Hematopoietic multipotent progenitor cell treated with erythropoietin and hydrocortisone succinate and interleukin-3 and kit ligand, for 4 days (in vitro differentiated cells): ENCODE data around the gene CELSR1.
"Not testable (repeated sequence)": the region's sequence is repeated elsewhere in the genome, so short reads cannot be mapped to it uniquely, and the experiment has no call there.

ENCODE experiments used
- DNase-seq: peaks from one replicate; pipeline ENCODE4 v3.0.0-alpha.2; 2015

Gene CELSR1

DNA sequence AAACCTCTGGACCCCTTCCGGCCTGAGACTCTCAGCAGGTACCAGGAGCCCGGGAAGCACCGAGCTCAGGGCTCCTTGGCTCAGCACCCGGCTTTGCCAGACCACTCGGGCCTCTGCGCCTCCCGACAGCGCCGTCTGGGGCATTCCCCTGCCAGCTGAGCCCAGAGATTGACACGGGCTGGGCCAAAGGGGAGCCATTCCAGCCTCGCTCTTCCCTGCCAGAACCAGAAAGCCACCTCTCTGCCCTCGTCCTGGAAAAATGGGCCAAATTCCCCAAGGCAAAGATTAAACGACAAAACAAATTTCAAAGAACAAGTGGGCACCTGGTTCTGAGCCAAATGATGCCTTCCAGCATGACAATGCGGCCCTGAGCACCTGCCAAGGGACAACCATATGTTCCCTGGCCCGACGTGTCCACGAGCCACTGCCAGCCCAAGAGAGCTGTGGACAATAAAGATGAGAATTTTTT, 59.3 kb downstream of the CELSR1 start:
- DNase-seq, result no peak

DNA sequence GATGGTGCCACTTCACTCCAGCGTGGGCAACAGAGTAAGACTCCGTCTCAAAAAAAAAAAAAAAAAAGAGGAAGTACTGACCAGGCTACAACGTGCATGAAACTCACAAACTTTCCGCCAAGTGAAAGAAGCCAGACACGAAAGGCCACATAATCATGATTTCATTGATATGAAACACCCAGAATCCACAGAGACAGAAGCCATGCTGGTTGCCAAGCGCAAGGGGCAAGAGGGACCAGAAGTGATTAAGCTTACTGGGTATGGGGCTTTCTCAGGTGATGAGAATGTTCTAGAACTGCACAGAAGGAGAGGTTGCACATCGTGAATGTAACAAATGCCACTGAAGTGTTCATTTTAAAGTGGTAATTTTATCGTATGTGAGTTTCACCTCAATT, 60.9 kb downstream of the CELSR1 start:
- DNase-seq, result peak; percentile 80

DNA sequence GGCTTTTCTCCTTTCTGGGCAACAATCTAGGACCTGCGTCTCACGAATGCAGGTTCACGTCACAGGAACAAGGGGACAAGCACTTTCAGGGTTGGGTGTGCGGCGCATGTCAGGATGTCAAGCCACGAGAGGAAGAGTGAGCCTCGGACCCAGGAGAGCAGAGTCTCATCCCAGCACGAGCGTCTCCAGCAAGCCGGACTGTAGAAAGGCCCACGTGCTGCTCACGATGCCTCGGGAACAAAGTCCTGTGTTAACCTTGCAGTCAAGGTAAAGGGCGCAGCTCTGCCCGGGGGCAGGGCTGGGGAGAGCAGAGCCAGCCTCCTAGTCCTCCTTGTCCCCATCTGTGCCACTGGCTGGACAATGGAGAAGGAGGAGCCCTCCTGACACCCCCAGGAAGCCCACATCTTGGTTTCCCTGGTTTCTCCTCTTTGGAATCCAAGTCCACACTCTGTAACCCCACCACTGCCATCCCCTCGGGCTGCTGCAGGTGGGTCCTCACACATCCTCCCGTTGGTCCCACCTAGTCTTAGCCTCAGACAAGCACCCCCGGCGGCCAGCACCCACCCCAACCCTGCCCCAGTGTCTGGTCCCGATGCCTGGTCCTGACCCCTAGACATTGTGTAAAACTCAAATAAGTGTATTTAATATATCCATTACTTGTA, 63.4 kb downstream of the CELSR1 start:
- DNase-seq, result no peak

DNA sequence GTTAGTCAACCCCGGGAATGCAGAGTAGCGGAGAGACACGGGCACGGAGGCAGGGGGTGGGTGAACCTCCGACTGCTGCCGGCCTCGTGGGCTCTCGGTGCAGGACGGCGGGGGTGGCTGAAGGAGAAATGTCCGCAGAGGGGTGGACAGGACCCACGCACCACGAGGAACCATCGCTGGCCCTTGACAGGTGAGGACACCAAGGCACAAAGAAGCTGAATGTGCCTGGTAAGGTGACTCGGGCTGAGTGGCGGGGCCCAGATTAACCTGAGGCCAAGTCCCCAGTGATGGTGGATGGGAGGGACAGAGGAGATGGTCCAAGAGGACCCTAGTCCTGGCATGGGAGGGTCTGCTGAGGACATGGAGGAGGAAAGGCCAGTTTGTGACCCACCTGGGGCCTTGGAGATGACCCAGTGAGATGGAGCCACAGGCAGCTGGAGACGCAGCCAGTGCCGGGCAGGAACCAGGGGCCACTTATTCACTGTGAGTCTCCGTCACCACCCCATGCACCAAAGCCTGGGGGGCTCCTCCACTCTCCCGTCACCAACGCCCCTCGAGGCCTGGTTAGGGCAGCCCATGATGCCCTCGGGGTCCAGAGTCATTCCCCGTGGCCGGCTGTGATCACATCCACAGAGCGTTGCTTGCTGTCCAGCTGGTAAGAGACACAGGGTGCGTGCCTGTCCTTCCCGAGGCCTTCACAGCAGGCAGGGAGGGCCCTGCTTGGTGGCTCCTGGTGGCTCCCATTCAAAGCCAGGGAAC, 64.2 kb downstream of the CELSR1 start:
- no peak for DNase-seq

DNA sequence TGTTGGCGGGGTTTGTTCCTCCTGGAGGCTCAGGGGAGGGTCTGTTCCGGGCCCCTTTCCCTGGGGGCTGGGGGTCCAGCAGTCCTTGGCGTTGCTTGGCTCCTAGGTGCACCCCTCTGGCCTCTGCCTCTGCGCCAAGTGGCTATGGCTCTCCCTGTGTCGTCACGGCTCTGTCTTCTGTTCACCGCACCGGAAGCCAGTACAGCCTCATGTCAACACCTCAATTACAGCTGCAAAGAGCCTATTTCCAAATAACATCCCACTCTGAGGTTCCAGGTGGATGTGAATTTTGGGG, 64.8 kb downstream of the CELSR1 start:
- no peak for DNase-seq

DNA sequence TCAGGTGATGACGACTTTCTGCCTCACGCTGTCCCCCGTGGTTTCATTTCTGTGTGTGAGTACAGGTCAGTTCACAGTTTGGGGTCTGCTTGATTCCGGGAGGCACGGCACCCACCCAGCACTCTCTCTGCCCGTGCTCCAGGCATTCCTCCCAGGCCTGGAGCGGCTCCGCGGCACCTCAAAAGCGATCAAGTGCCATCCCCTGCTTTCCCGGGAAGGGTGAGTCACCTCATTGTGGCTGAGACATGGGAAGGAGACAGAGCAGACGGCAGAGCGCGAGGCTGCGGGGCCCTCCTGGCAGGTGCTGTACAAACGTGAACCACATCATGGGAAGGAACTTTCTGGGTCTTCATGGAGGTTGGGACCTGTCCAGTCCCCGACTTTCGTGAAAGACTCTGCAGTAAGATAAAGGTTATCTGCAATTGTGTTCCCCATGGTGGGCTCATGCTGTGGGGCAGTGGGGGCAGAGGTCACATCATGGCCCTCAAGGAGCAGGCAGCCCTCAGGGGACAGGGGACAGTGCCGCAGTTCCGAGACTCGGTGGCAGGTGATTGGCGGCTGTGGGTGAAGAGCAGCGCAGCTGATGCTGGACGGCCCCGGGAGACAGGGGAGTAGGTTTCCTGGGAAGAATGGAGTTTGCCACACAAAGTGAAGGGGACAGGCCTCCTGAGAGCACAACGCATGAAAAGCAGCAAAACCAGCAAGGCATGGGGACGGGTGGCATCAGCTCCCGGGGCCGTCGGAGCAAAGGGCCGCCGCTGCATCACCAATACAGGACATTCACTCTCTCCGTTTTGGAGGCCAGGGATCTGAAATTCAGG, 65.3 kb downstream of the CELSR1 start:
- no peak for DNase-seq

DNA sequence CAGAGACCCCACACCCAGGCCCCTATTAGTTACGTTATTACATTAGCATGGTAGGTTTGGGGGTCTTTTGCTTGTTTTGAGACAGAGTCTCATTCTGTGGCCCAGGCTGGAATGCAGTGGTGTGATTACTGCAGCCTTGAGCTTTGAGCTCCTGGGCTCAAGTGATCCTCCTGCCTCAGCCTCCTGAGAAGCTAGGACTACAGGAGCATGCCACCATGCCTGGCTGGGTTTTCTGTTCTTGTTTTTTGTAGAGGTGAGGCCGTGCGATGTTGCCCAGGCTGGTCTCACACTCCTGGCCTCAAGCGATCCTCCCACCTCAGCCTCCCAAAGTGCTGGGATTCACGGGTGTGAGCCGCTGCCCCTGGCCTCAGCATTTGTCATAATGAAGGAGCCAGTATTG, 66.1 kb downstream of the CELSR1 start:
- not testable (repeated sequence) for DNase-seq

DNA sequence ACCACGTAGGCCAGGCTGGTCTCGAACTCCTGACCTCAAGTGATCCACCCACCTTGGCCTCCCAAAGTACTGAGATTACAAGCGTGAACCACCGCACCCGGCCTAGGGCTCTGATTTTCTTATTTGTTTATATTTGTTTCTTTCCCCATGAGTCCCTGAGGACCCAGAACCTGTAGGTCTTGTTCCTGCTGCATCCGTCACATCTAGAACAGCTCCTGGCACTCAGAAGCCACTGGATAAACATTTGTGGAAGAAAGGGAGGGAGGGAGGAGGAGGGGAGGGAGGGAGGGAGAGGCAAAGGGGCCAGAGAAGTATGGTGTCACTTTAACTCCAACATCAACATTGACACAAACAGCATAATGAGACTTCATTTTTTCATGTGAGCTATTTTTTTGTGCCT, 67.7 kb downstream of the CELSR1 start:
- DNase-seq, result no peak

DNA sequence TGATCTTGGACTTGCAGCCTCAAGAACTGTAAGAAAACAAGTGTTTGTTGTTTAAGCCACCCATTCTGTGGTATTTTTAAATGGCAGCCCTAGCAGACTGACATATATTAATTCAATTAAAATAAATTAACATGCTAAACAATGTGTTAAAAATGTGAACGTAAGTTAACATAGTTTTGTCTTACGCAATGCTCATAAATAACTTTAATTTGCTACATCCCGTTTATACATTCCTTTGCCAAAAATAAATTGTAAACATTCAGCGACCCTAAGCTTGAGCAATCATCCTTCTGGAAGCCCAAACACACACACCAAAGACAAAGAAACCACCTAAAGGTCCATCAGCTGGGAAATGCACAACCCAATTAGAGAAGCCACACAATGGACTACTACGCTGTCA, 70.4 kb downstream of the CELSR1 start:
- DNase-seq, result no peak

DNA sequence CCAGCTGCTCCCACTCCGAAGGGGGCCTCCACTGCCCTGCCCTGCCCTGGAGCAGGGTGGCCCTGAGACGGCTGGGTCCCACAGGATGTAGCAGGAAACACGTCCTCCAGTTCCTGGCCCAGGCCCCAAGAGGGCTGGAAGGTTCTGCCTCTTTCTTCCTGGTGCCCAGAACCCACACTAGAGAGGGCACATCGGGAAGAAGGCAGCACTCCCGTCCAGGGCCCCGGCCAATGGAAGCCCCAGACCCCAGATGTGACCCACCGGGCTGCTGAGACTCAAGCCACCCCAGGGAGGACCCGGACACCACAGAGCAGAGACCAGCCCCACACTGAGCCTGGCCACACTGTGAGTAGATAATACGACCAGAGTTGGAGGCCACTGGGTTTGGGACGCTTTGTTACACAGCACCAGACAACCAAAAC, 71.2 kb downstream of the CELSR1 start:
- no peak for DNase-seq

DNA sequence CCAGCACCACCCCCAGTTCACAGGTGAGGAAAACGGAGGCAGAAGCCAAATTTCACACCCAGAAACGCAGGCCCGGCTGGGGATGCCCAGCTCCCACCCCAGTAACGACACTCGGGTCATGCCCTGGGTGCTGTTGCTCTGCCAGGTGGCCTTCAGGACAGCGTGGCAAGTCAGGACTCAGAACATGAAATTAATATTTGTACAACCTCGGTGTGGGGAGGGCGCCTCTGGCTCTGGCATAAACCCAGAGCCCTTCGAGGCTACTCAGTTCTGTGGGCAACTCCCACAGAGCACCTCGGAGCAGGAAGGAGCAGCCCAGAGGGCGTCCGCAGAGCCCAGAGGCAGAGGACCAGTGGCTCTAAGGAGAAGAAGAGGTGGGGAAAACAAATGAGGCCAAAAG, 71.6 kb downstream of the CELSR1 start:
- DNase-seq, result no peak

DNA sequence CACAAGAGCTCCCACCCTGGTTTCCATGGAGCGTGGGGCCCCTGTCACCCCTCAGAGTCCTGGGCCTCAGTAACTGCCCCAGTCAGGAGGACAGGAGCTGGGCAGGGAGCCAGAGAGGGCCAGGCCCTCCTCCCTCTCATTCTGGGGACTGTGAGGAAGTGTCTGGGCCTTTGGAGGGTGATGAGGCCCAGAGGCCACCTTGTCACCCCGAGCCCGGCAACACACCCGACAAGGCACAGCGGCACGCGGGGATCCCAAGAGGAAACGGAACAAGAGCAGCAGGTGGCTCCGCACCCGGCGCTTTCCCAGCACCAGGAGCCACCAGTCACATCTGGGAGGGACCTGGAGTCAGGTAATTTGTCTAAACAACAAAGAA, 72.1 kb downstream of the CELSR1 start:
- DNase-seq, result no peak

DNA sequence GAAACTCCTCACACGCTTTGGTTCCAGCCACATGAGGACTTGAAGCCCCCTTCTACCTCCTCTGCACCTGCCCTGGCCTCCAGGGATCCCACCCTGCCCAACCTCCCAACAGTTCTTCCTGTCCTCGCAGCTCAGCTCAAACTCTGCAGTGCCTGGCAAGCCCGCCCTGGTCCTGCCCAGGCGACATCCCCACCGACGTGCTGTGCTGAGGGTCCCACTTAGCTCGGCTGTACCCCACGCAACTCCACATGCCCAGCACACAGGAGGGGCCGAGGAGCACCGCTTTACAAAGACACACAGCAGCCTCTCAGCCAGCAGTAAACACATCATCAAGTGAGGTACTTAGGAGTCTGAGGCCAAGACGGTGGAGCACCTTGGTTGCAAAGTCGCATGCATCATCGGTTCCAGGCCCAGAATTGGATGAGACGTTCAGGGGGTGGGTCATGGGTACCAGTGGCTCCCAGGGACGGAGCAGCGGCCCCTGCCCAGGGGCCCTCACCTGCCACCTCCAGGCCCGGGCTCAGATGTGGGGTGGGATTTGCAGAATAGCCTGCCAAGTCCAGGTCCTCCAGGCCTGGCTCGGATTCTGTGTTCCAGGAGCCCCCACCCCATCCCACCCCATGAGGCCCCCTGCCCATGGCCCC, 72.6 kb downstream of the CELSR1 start:
- DNase-seq, result no peak

DNA sequence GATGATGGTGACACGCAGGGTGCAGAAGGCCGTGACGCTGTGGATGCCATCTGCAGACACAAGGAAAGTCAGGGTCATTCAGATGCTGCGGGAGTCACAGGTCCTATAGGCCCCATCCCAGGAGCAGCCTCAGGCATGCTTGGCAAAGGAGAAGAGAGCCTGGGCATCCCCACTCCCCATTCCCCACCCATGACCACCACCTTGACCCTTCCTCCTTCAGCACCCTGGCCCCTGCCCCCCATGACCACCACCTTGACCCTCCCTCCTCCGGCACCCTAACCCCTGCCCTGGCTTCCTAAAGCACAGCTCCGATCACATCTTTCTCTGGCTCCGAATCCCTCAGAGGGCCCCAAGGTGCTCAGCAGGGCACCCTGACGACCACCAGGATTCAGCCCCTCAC, 73.1 kb downstream of the CELSR1 start:
- no peak for DNase-seq

DNA sequence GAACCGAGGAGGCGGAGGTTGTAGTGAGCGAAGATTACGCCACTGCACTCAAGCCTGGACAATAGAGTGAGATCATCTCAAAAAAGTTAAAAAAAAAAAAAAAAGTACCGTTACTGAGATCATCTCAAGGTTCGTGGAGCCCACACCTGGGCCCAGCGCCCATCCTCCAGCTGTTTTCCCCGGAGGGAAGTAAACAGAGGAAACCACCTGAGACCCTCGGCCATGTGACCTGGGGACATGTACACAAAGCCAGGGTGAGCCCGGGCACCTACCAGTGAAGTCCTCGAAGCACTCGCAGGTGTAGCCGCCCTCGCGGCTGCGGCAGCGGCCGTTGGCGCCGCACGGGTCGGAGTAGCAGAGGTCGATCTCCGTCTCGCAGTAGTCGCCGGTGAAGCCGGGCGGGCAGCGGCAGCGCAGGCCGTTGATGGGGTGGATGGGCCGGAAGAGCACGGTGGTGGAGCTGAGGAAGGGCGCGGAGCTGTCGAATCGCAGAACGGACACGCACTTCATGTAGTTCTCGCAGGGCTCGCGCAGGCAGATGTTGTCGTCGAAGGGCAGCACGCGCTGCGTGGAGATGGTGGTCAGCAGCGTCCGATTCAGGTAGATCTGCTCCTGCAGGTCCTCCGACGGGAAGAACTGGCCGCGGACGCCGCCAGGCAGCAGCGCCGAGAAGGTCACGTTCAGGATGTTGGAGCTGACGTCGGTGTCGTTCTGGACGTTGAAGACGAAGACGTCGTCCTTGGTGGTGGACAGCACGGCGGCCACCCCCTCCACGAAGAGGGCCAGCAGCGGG, 73.8 kb downstream of the CELSR1 start:
- DNase-seq, result no peak

DNA sequence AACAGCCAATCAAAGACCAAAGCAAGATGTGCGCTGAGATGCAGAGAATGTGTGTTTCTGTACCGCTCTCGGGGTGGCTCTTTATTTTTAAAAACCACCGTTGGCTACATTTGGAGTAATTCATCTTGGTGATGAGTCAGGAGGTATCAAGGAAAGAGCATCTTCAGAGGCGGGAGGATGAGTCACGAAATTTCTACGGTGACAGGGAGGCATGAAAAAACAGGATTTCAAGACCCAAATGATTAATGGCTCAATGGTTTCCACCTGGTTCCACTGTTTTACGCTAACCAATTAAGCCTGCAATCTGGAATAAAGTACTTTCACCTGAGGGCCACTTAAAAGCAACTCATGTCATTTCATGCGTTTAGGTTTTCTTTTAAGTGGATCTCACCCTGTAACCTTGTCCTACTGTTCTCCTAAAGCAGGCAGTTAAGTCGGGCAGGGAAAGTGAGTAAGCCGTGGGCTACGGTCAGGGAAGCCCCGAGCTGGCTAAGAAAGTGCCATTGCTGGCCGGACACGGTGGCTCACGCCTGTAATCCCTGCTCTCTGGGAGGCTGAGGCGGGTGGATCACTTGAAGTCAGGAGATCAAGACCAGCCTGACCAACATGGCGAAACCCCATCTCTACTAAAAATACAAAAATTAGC, 74.6 kb downstream of the CELSR1 start:
- DNase-seq, result no peak

DNA sequence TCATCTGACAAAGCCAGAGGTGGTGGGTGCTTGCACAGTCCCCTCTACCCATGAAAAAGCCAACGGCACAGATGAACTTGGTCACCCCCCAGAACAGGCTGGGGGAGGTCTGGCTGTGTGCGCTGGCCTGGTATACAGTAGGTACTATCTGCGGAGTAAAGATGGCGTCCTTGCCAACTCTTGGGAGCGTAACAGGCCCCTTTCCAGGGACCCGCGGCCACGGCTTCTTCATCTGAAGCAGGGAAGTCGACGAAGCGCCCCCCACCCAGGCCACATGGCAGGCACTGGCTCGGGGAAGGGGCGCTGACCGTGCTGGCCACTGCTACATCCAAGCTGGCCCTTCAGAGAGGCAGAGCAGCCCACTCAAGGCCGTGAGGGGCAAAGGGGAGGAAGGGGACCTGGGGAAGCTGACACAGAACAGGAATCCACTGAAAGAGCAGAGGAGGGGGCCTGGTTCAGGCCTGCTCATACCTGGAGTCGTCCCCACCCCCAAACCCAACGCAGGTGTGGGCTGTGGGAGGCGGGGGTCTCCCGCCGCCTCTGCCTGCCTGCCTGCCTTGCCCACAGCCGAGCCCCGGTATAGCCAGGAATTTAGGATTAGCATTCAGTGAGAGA, 75.7 kb downstream of the CELSR1 start:
- no peak for DNase-seq

DNA sequence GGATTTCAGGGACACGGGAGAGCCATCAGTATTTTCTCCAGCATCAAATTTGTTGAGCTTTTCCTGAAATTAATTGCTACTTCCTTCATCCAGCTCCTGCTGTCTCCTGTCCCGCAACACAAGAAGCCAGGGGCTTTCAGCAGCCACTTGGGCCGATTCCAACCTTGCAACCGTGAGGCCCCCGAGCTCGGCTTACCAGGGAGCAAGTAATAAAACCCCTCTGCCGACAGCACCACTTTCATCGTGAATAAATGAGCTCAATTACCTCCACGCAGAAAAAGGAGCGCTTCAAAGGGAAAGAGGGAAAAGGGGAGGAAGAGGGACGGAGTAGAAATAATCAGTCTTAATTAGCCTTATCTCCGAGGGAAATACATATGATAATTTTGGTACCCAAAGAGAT, 76.6 kb downstream of the CELSR1 start:
- no peak for DNase-seq

DNA sequence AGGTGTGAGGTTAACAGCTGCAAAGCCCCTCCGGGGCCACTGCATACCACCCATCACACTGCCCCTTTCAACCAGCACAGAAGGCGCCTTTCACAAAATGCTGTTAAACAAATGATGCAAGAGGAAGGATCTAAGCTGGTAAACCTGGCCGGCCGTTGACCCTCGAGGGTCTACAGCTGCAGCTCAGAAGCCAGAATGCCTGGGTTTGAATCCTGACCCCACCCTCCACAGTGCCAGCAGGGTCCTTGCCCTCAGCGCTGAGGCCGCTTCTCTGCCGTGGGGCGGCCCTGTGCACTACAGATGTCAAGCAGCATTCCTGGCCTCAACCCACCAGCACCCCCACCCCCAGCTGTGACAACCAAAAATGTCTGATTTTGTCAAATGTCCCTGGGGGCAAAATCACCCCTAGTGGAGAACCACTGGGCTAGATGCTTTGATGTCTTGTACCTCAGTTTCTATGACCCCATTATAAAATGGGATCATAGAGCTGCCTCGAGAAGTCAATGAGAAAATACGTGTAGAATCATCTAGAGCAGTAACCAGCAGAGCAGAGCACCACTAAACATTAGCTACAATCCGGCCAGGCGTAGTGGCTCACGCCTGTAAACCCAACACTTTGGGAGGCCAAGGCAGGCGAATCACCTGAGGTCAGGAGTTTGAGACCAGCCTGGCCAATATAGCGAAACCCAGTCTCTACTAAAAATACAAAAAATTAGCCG, 77.9 kb downstream of the CELSR1 start:
- DNase-seq, result no peak

DNA sequence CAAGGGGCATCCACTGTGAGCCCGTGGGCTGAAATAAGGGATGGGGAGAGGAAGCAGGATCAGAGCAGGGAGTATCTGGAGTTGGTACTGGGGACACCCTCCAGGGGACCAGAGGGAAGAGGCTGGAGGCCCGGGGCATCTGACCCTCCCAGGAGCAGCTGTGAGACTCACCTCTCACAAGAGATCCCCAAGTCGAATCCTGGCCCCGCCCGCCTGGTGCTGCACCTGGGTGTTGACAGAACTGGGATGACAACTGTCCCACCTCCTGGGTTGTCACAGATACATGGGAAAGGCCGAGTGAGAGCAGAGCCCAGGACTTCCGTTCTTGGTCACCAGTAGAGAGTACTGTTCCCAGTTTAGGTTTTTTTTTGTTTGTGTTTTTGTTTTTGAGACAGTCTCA, 78.9 kb downstream of the CELSR1 start:
- DNase-seq, result no peak
